GM06990 (cell line): ENCODE results near the gene C2CD2.
"Not testable (repeated sequence)": the region's sequence is repeated elsewhere in the genome, so short reads cannot be mapped to it uniquely, and the experiment has no call there.

Experiments
- DNase-seq: peaks from one replicate; pipeline ENCODE4 v3.0.0-alpha.2; 2011; ENCODE audit not compliant: insufficient read length; ENCODE audit errors: extremely low read depth
- H3K27me3 ChIP-seq: replicated peaks from 2 replicates; pipeline ENCODE4 v1.6.0; 2011; ENCODE audit warnings: low read length; ENCODE audit not compliant: control insufficient read depth, insufficient read depth
- H3K36me3 ChIP-seq: 2 replicates; pipeline ENCODE4 v1.5.1; 2011; ENCODE audit warnings: low read length; ENCODE audit not compliant: control insufficient read depth, insufficient read depth
- H3K4me3 ChIP-seq: replicated peaks from 2 replicates; pipeline ENCODE4 v1.5.1; 2011; ENCODE audit warnings: low read depth, mild to moderate bottlenecking, control low read depth, low read length
- TF ChIP-seq, protein P1 (sequence below): IDR thresholded peaks from 2 replicates; pipeline ENCODE4 v1.5.1; 2011; ENCODE audit warnings: low read length, control low read depth, mild to moderate bottlenecking, inconsistent platforms; ENCODE audit not compliant: insufficient read depth, poor library complexity, severe bottlenecking

Gene C2CD2

DNA sequence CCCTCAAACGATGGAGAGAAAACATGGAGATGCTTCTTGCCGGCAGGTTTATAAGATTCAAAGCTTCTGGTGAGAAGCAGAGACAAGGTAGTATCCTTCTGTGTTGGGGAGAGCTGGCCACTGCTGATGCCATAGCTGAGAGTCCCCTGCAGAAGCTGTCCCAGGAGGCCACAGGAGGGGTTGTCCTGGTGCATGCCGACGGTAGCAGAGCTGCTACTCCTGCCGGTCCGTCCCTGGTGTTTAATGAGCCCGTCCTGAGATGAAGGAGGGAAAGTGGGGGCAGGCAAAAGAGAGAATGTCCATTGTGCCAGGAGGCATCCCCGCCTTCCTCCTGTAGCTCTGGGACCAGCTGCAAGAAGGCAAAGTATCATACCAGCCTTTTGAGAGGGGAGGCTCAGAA lies 10.4 kb upstream of the C2CD2 start:
- Histone ChIP-seq H3K27me3 (no peaks in the 10 kb centered on the region), H3K36me3 (no peaks in the 10 kb centered on the region), H3K4me3 (no peak overlapping the region)
- DNase-seq = no peak
- TF ChIP-seq, protein P1, sequence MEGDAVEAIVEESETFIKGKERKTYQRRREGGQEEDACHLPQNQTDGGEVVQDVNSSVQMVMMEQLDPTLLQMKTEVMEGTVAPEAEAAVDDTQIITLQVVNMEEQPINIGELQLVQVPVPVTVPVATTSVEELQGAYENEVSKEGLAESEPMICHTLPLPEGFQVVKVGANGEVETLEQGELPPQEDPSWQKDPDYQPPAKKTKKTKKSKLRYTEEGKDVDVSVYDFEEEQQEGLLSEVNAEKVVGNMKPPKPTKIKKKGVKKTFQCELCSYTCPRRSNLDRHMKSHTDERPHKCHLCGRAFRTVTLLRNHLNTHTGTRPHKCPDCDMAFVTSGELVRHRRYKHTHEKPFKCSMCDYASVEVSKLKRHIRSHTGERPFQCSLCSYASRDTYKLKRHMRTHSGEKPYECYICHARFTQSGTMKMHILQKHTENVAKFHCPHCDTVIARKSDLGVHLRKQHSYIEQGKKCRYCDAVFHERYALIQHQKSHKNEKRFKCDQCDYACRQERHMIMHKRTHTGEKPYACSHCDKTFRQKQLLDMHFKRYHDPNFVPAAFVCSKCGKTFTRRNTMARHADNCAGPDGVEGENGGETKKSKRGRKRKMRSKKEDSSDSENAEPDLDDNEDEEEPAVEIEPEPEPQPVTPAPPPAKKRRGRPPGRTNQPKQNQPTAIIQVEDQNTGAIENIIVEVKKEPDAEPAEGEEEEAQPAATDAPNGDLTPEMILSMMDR = no peak

DNA sequence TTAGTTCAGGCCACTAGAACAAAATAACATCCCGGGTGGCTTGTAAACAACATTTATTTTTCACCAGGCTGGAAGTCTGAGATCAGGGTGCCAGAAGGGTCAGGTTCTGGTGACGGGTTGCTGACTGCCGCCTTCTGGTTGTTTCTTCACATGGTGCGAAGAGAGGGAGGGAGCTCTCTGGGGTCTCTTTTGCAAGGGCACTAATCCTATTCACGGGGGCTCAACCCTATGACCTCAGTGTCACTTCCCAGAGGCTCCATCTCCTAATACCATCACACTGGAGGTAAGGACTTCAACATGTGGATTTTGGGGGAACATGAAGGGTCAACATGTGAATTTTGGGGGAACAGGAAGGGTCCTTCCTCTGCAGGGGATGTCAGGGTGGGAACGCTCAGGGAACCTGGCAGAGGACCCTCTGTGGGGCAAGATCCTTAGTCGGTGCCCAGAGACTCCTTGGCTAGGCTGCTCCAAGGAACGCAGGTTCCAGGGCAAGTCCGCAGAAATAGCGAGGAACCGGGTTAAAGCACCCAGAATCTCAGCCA lies 8.7 kb upstream of the C2CD2 start:
- DNase-seq = no peak
- TF ChIP-seq, protein P1 = no peak
- no peaks in the 10 kb centered on the region for H3K36me3 ChIP-seq
- H3K27me3 ChIP-seq = no peaks in the 10 kb centered on the region
- no peak overlapping the region for H3K4me3 ChIP-seq

DNA sequence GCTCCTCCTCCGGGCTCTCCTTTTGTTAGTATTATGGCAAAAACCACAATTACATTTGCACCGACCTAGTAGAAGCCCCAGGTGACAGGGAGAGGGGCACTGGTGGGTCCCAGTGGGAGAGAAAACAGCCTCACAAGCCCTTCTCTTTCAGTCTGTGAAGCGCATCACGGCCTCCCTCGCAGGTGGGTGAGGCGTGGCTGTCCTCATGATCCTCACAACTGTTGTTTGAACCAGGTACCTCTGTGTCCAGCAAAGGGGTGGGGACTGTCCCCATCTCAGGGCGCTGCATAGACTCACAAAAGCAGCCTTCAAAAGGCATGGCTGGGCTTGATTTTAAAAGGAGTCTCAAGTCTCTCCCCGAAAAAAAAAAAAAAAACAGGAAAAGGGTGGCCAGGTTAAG lies 7.9 kb upstream of the C2CD2 start:
- DNase-seq = no peak
- TF ChIP-seq, protein P1 = no peak
- no peak overlapping the region for H3K4me3 ChIP-seq
- no peaks in the 10 kb centered on the region for H3K36me3 ChIP-seq
- no peaks in the 10 kb centered on the region for H3K27me3 ChIP-seq

DNA sequence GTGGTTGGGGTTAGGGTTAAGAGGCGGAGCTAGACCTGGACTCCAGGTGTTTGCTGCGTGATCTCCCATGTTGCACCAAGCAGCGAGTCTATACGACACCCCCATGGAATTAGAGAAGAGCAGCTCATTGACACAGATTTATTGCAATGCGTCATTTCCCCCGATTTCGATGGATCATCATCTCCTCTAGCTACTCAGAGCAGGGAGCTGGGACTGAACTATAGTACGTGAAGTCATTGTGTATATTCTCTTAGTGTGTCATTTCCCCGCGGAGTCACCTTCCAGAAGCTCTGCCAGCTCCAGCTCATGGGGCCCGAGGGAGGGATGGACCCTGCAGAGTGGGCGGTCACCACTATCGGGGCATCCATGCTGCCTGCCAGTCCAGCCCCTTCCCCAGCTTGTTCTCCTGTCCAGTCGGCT lies 7.5 kb upstream of the C2CD2 start:
- H3K36me3 ChIP-seq = no peaks in the 10 kb centered on the region

DNA sequence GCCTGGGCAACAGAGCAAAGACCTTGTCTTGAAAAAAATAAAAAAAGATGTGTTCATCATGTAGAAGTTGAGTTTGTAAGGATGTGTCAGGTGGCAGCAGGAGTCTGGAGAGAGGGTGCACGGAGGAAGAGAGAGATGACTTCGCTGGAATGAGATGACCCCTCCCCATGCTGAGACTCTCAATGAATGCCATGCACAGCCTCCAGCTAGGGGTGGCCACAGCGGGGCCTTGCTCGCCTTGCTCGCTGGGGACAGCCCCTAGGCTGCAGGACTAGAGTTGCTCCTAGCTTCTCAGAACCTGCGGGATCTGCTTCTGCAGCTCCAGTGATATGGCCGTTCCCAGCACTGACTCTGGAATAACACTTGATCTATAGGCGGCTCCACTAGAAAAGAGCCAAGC lies 6.6 kb upstream of the C2CD2 start:
- H3K36me3 ChIP-seq = no peaks in the 10 kb centered on the region
- DNase-seq = no peak
- TF ChIP-seq, protein P1 = no peak
- no peak overlapping the region for H3K4me3 ChIP-seq
- no peaks in the 10 kb centered on the region for H3K27me3 ChIP-seq

More for the DNA sequence above, 7.5 kb upstream of the C2CD2 start:
- TF ChIP-seq, protein P1 = no peak
- H3K27me3 ChIP-seq = no peaks in the 10 kb centered on the region
- DNase-seq = no peak
- H3K4me3 ChIP-seq = no peak overlapping the region

DNA sequence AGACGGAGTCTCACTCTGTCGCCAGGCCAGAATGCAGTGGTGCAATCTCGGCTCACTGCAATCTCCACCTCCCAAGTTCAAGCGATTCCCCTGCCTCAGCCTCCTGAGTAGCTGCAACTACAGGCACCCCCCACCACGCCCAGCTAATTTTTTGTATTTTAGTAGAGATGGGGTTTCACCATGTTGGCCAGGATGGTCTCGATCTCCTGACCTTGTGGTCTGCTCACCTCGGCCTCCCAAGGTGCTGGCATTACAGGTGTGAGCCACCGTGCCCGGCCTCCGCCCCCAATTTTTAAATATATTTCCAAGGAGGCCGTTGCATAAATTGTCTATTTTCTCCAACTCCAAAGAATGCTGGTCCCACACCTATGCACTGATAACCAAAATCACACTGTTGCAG lies 5.9 kb upstream of the C2CD2 start:
- H3K4me3 ChIP-seq, DNase-seq, H3K27me3 ChIP-seq, H3K36me3 ChIP-seq: not testable (repeated sequence)
